GM23338 (cell line): ENCODE measurements around the gene SPINK8. TPM values are rescaled to one million over a fixed set of nuclear protein-coding genes. Genes with fewer than 3 reads are reported as not detected.

Source experiments
- ATAC-seq: fragments of 200-7000 bp; cut with Tn5 transposase; 3 replicates; pipeline ENCODE4 v1.9.1; 2020
- DNase-seq: peaks from one replicate; pipeline ENCODE4 v3.0.0-alpha.2; 2015; ENCODE audit warnings: low spot score
- H2AFZ ChIP-seq: fragments of 200-600 bp; sonication (generic); 2 replicates; pipeline ENCODE4 v1.8.0; 2016; ENCODE audit warnings: antibody characterized with exemption, mild to moderate bottlenecking, moderate library complexity
- H3F3A ChIP-seq: fragments of 200-600 bp; sonication (generic); replicated peaks from 2 replicates; pipeline ENCODE4 v1.8.0; 2017; ENCODE audit warnings: antibody characterized with exemption, mixed run types, low read depth
- H3K27ac ChIP-seq: fragments of 200-600 bp; sonication (generic); 2 replicates; pipeline ENCODE4 v1.6.1; 2016; ENCODE audit warnings: low read depth
- H3K27me3 ChIP-seq: fragments of 200-600 bp; sonication (generic); 2 replicates; pipeline ENCODE4 v1.8.0; 2016; ENCODE audit warnings: mild to moderate bottlenecking, mixed run types, moderate library complexity; ENCODE audit not compliant: insufficient read depth
- H3K36me3 ChIP-seq: fragments of 200-600 bp; sonication (generic); 2 replicates; pipeline ENCODE4 v1.8.0; 2016; ENCODE audit warnings: mild to moderate bottlenecking; ENCODE audit not compliant: insufficient read depth
- H3K4me1 ChIP-seq: fragments of 200-600 bp; sonication (generic); 2 replicates; pipeline ENCODE4 v1.8.0; 2016; ENCODE audit warnings: mild to moderate bottlenecking, moderate library complexity; ENCODE audit not compliant: insufficient read depth
- H3K4me2 ChIP-seq: fragments of 200-600 bp; sonication (generic); 2 replicates; pipeline ENCODE4 v1.7.1; 2017; ENCODE audit warnings: mixed run types
- H3K4me3 ChIP-seq: fragments of 200-600 bp; sonication (generic); 2 replicates; pipeline ENCODE4 v1.6.1; 2016; ENCODE audit warnings: mixed run types
- H3K79me2 ChIP-seq: fragments of 200-600 bp; sonication (generic); replicated peaks from 2 replicates; pipeline ENCODE4 v1.8.0; 2017; ENCODE audit warnings: mild to moderate bottlenecking; ENCODE audit not compliant: insufficient read depth
- H3K9me2 ChIP-seq: fragments of 200-600 bp; sonication (generic); 2 replicates; pipeline ENCODE4 v1.8.0; 2017; ENCODE audit not compliant: insufficient read depth
- H4K20me1 ChIP-seq: fragments of 200-600 bp; sonication (generic); replicated peaks from 2 replicates; pipeline ENCODE4 v1.8.0; 2017; ENCODE audit warnings: mild to moderate bottlenecking; ENCODE audit not compliant: insufficient read depth
- H3K27ac Mint-ChIP-seq: 2 replicates; pipeline ENCODE4 v1.8.0; 2020; ENCODE audit warnings: inconsistent platforms, mild to moderate bottlenecking, moderate library complexity, mixed read lengths
- H3K27me3 Mint-ChIP-seq: 3 replicates; pipeline ENCODE4 v1.8.0; 2022; ENCODE audit warnings: low read depth, mild to moderate bottlenecking, moderate library complexity, mixed read lengths, inconsistent platforms; ENCODE audit not compliant: insufficient read depth, poor library complexity
- H3K36me3 Mint-ChIP-seq: 3 replicates; pipeline ENCODE4 v1.8.0; 2021; ENCODE audit warnings: low read depth, mild to moderate bottlenecking, inconsistent platforms, moderate library complexity, mixed read lengths
- H3K4me1 Mint-ChIP-seq: 3 replicates; pipeline ENCODE4 v1.8.0; 2020; ENCODE audit warnings: mild to moderate bottlenecking, inconsistent platforms, mixed read lengths
- H3K4me3 Mint-ChIP-seq: 3 replicates; pipeline ENCODE4 v1.8.0; 2021; ENCODE audit warnings: moderate library complexity, mild to moderate bottlenecking, inconsistent platforms, mixed read lengths
- H3K9me3 Mint-ChIP-seq: 3 replicates; pipeline ENCODE4 v1.8.0; 2020; ENCODE audit warnings: moderate library complexity, mild to moderate bottlenecking, inconsistent platforms, mixed read lengths
- CREB1 ChIP-seq: fragments of 250-450 bp; sonication (Bioruptor Pico); IDR thresholded peaks from 2 replicates; pipeline ENCODE4 v1.5.0; 2020; ENCODE audit warnings: low read depth, mild to moderate bottlenecking, moderate library complexity
- EZH2 ChIP-seq: fragments of 200-600 bp; sonication (generic); IDR thresholded peaks from one replicate; pipeline ENCODE4 v1.8.0; 2017; ENCODE audit warnings: antibody characterized with exemption, mild to moderate bottlenecking, low read depth; ENCODE audit not compliant: unreplicated experiment
- EZH2phosphoT487 ChIP-seq: fragments of 200-600 bp; sonication (generic); IDR thresholded peaks from one replicate; pipeline ENCODE4 v1.8.1; 2018; ENCODE audit warnings: antibody characterized with exemption; ENCODE audit not compliant: unreplicated experiment
- JUNB ChIP-seq: IDR thresholded peaks from one replicate; pipeline ENCODE4 v1.6.1; 2016; ENCODE audit warnings: antibody characterized with exemption; ENCODE audit not compliant: unreplicated experiment
- NANOG ChIP-seq: IDR thresholded peaks from 2 replicates; pipeline ENCODE4 v1.6.1; 2016; ENCODE audit warnings: antibody characterized with exemption, borderline replicate concordance
- POLR2AphosphoS5 ChIP-seq: IDR thresholded peaks from 2 replicates; pipeline ENCODE4 v1.6.1; 2016; ENCODE audit warnings: antibody characterized with exemption, low read depth
- STAT1 ChIP-seq: IDR thresholded peaks from one replicate; pipeline ENCODE4 v1.6.1; 2016; ENCODE audit warnings: antibody characterized with exemption; ENCODE audit not compliant: unreplicated experiment
- ZNF114 ChIP-seq: fragments of 250-450 bp; sonication (Bioruptor Pico); IDR thresholded peaks from 2 replicates; pipeline ENCODE4 v1.5.0; 2020; ENCODE audit warnings: mild to moderate bottlenecking, moderate library complexity
- polyA plus RNA-seq: library from polyadenylated mRNA; unstranded; fragments of >200 nt; fragmentation: Nextera tagmentation; extraction: Ambion mirVana; gene quantifications from 2 replicates; pipeline ENCODE4 v1.2.1, GENCODE V29; 2016
- total RNA-seq: library from RNA; depleted of rRNA; stranded (reverse); fragments of >200 nt; shearing (Covaris generic); gene quantifications from 2 replicates; pipeline ENCODE4 v1.2.3, GENCODE V29; 2014
- TF ChIP-seq, protein P1 (sequence below): IDR thresholded peaks from 2 replicates; pipeline ENCODE4 v1.6.1; 2016; ENCODE audit warnings: antibody characterized with exemption
- TF ChIP-seq, protein P2 (sequence below): IDR thresholded peaks from one replicate; pipeline ENCODE4 v1.6.1; 2018; ENCODE audit warnings: antibody characterized with exemption; ENCODE audit not compliant: unreplicated experiment

Gene SPINK8
- total and polyA plus RNA-seq, 2 experiments from 2014 or later, result not detected

DNA sequence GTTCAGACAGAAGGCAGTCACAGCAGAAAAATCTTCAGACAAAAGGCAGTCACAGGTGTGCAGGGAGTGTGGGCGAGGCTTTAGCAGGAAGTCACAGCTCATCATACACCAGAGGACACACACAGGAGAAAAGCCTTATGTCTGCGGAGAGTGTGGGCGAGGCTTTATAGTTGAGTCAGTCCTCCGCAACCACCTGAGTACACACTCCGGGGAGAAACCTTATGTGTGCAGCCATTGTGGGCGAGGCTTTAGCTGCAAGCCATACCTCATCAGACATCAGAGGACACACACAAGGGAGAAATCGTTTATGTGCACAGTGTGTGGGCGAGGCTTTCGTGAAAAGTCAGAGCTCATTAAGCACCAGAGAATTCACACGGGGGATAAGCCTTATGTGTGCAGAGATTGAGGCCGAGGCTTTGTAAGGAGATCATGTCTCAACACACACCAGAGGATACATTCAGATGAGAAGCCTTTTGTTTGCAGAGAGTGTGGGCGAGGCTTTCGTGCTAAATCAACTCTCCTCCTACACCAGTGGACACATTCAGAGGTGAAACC, 65.0 kb downstream of the SPINK8 start:
- no peaks in the 10 kb centered on the region for H3K27me3 ChIP-seq
- no peak overlapping the region for H3K27ac ChIP-seq
- Mint-ChIP-seq H3K4me1 (no peaks in the 10 kb centered on the region; the same call in 2 of the 3 replicates), H3K36me3 (peaks cover 95% of the 10 kb centered on the region), H3K4me3 (no peak overlapping the region; the same call in 2 of the 3 replicates), H3K27ac (no peak overlapping the region), H3K9me3 (peaks cover 37% of the 10 kb centered on the region), H3K27me3 (peaks cover 17% of the 10 kb centered on the region)
- peaks cover 49% of the 10 kb centered on the region for H3F3A ChIP-seq
- H3K36me3 ChIP-seq, result peaks cover 74% of the 10 kb centered on the region
- peaks cover 34% of the 10 kb centered on the region for H4K20me1 ChIP-seq
- no peak for TF ChIP-seq CREB1 (CRISPR knock-in tag)
- no peak overlapping the region for H3K4me3 ChIP-seq
- H3K4me2 ChIP-seq, result no peak overlapping the region
- H2AFZ ChIP-seq, result no peak overlapping the region
- H3K4me1 ChIP-seq, result no peaks in the 10 kb centered on the region
- no peak for ATAC-seq
- no peak for DNase-seq
- H3K79me2 ChIP-seq, result peaks cover 17% of the 10 kb centered on the region
- H3K9me2 ChIP-seq, result 0 out of 2 replicates have a peak, but pooled peaks cover 4% of the 10 kb centered on the region

DNA sequence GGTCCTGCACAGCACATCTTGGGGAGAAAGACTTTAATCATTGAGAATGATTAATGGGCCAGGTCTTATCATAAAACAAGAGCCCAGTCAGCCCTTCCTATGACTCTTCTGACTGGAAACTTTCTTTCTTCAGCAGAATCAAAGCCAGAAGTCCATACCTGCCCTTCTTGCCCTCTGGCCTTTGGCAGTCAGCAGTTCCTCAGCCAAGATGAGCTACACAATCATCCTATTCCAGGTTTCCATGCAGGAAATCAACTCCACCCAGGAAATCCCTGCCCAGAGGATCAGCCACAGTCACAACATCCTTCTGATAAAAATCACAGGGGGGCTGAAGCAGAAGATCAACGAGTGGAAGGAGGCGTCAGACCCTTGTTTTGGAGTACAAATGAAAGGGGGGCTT, 65.7 kb downstream of the SPINK8 start:
- TF ChIP-seq POLR2AphosphoS5 (no peak), ZNF114 (CRISPR knock-in tag) (no peak), EZH2 (no peak), STAT1 (no peak), EZH2phosphoT487 (no peak), JUNB (no peak), NANOG (no peak)
- TF ChIP-seq, protein P1, sequence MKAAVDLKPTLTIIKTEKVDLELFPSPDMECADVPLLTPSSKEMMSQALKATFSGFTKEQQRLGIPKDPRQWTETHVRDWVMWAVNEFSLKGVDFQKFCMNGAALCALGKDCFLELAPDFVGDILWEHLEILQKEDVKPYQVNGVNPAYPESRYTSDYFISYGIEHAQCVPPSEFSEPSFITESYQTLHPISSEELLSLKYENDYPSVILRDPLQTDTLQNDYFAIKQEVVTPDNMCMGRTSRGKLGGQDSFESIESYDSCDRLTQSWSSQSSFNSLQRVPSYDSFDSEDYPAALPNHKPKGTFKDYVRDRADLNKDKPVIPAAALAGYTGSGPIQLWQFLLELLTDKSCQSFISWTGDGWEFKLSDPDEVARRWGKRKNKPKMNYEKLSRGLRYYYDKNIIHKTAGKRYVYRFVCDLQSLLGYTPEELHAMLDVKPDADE, result no peak
- TF ChIP-seq, protein P2, sequence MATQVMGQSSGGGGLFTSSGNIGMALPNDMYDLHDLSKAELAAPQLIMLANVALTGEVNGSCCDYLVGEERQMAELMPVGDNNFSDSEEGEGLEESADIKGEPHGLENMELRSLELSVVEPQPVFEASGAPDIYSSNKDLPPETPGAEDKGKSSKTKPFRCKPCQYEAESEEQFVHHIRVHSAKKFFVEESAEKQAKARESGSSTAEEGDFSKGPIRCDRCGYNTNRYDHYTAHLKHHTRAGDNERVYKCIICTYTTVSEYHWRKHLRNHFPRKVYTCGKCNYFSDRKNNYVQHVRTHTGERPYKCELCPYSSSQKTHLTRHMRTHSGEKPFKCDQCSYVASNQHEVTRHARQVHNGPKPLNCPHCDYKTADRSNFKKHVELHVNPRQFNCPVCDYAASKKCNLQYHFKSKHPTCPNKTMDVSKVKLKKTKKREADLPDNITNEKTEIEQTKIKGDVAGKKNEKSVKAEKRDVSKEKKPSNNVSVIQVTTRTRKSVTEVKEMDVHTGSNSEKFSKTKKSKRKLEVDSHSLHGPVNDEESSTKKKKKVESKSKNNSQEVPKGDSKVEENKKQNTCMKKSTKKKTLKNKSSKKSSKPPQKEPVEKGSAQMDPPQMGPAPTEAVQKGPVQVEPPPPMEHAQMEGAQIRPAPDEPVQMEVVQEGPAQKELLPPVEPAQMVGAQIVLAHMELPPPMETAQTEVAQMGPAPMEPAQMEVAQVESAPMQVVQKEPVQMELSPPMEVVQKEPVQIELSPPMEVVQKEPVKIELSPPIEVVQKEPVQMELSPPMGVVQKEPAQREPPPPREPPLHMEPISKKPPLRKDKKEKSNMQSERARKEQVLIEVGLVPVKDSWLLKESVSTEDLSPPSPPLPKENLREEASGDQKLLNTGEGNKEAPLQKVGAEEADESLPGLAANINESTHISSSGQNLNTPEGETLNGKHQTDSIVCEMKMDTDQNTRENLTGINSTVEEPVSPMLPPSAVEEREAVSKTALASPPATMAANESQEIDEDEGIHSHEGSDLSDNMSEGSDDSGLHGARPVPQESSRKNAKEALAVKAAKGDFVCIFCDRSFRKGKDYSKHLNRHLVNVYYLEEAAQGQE, result no peak
- Mint-ChIP-seq H3K4me3 (no peak overlapping the region; the same call in 2 of the 3 replicates), H3K4me1 (no peaks in the 10 kb centered on the region; the same call in 2 of the 3 replicates), H3K27me3 (peaks cover 13% of the 10 kb centered on the region), H3K36me3 (peaks cover 95% of the 10 kb centered on the region), H3K27ac (no peak overlapping the region), H3K9me3 (peaks cover 31% of the 10 kb centered on the region)
- peaks cover 32% of the 10 kb centered on the region for H4K20me1 ChIP-seq
- H3K4me2 ChIP-seq, result no peak overlapping the region
- H3K36me3 ChIP-seq, result peaks cover 81% of the 10 kb centered on the region
- H2AFZ ChIP-seq, result no peak overlapping the region
- H3K27ac ChIP-seq, result no peak overlapping the region
- H3K27me3 ChIP-seq, result no peaks in the 10 kb centered on the region
- peaks cover 48% of the 10 kb centered on the region for H3F3A ChIP-seq
- no peak for ATAC-seq
- H3K9me2 ChIP-seq, result 0 out of 2 replicates have a peak, but pooled peaks cover 4% of the 10 kb centered on the region
- no peak overlapping the region for H3K4me3 ChIP-seq
- H3K79me2 ChIP-seq, result peaks cover 21% of the 10 kb centered on the region
- DNase-seq, result no peak
- H3K4me1 ChIP-seq, result no peaks in the 10 kb centered on the region
